Stomach (tissue), 9 donors: Measurements from ENCODE around the gene STX1B. TPM values are rescaled to one million over a fixed set of nuclear protein-coding genes. Genes with fewer than 3 reads are reported as not detected.

ENCODE experiments used
- DNase-seq, 2 donors: peaks; one replicate each; pipeline versions ENCODE4 v3.0.0 to v3.0.0-alpha.2; 2013 to 2019
- H3K27ac ChIP-seq, 5 donors: fragments of 200-600 bp in 4 of 5; sonication (generic) in 4 of 5; one replicate each; pipeline ENCODE4 v1.5.1; 2013 to 2019; ENCODE audit warnings: mild to moderate bottlenecking in 1 of 5, moderate library complexity in 1 of 5
- H3K27me3 ChIP-seq, 3 donors: fragments of 200-600 bp; sonication (generic); one replicate each; pipeline ENCODE4 v1.5.1; 2017 to 2019; ENCODE audit warnings: mixed run types in 1 of 3
- H3K36me3 ChIP-seq, 4 donors: fragments of 200-600 bp; sonication (generic); 1 replicate in 3 of 4; 2 replicates in 1 of 4; pipeline ENCODE4 v1.5.1; 2016 to 2019
- H3K4me1 ChIP-seq, 4 donors: fragments of 200-600 bp; sonication (generic); one replicate each; pipeline ENCODE4 v1.5.1; 2016 to 2019
- H3K4me3 ChIP-seq, 4 donors: fragments of 200-600 bp; sonication (generic) in 3 of 4; one replicate each; pipeline ENCODE4 v1.5.1; 2016 to 2019; ENCODE audit warnings: mild to moderate bottlenecking in 1 of 4
- H3K9me3 ChIP-seq, 4 donors: fragments of 200-600 bp; sonication (generic); one replicate each; pipeline ENCODE4 v1.5.1; 2016 to 2019
- CTCF ChIP-seq, 7 experiments: fragments of 450-650 bp in 4 of 7; fragments of 200-600 bp in 3 of 7; sonication (generic) in 3 of 7; IDR thresholded peaks; one replicate each; pipeline ENCODE4 v1.5.1; 2016 to 2019; ENCODE audit warnings: antibody characterized with exemption in 7 of 7, control low read depth in 2 of 7, mild to moderate bottlenecking in 1 of 7
- EP300 ChIP-seq: sonication (generic); formaldehyde crosslinking; IDR thresholded peaks from one replicate; pipeline ENCODE4 v1.6.1; 2017; ENCODE audit warnings: antibody characterized with exemption
- POLR2A ChIP-seq, 4 donors: fragments of 450-650 bp; IDR thresholded peaks; one replicate each; pipeline ENCODE4 v1.6.1; 2016; ENCODE audit warnings: antibody characterized with exemption in 4 of 4, control low read depth in 2 of 4, mild to moderate bottlenecking in 1 of 4, moderate library complexity in 1 of 4
- POLR2AphosphoS5 ChIP-seq, 3 donors: sonication (generic); formaldehyde crosslinking; IDR thresholded peaks; one replicate each; pipeline ENCODE4 v1.6.1; 2016; ENCODE audit warnings: antibody characterized with exemption in 3 of 3
- WGBS, 5 donors: extraction: QIAGEN DNeasy Blood & Tissue Kit in 3 of 5; methylation state at CpG; one replicate each; pipeline versions ENCODE4 v1.1.5 to v1.1.7; 2013 to 2018; 5-methylcytosine and 5-hydroxymethylcytosine counted together
- intact Hi-C: fragments of 100-400 bp; cut with DNase I; formaldehyde crosslinking; loops from one replicate; pipeline ENCODE4 v1.15.1; 2023; ENCODE audit warnings: low total_unique reads
- polyA plus RNA-seq, 3 donors: library from polyadenylated mRNA; stranded (reverse); fragments of 200-250 nt; gene quantifications; one replicate each; pipeline ENCODE4 v1.2.3, GENCODE V29; 2013
- total RNA-seq, 5 donors: library from RNA; depleted of rRNA; stranded (reverse); fragments of >200 nt; gene quantifications; one replicate each; pipeline versions ENCODE4 v1.1.0 to v1.2.3, GENCODE V29; 2014 to 2016
- donor health status: healthy with polysubstance abuse.
- donor health status: Bipolar disorder and iron deficiency.
- donor health status: healthy.

Gene STX1B
- total and polyA plus RNA-seq, 8 donors, result 0.15 to 1.00 (median 0.66) TPM; not detected in 4

GRCh38 chr16:30965436-30965835 is 45.0 kb downstream of the STX1B start:
- H3K4me1 ChIP-seq, result peaks cover 0 to under 1% (median 0%) of the 10 kb centered on the region in 4 donors
- 87 to 94% (median 89%) methylated on average over 12 to 15 of the region's 15 CpGs for WGBS, 5 donors
- no peaks in the 10 kb centered on the region for H3K27me3 ChIP-seq
- peaks cover 96 to 100% (median 100%) of the 10 kb centered on the region in 4 donors for H3K36me3 ChIP-seq
- intact Hi-C loops, result no loop called here
- no peak overlapping the region for H3K4me3 ChIP-seq
- H3K9me3 ChIP-seq, result no peaks in the 10 kb centered on the region
- no peak for DNase-seq
- H3K27ac ChIP-seq, result no peak overlapping the region
- TF ChIP-seq EP300, result no peak
- TF ChIP-seq POLR2A (IDR thresholded peaks at IDR 0.05), result no peak
- no peak for TF ChIP-seq CTCF (IDR thresholded peaks at IDR 0.05)
- TF ChIP-seq POLR2AphosphoS5 (IDR thresholded peaks at IDR 0.05), result no peak

GRCh38 chr16:30964574-30965226 is 45.7 kb downstream of the STX1B start:
- WGBS, 5 donors, result 89 to 93% (median 91%) methylated on average over 33 of the region's 33 CpGs
- no peak for DNase-seq
- no peaks in the 10 kb centered on the region for H3K9me3 ChIP-seq
- no peaks in the 10 kb centered on the region for H3K27me3 ChIP-seq
- intact Hi-C loops, result no loop called here
- H3K36me3 ChIP-seq, result peaks cover 95 to 100% (median 100%) of the 10 kb centered on the region in 4 donors
- H3K4me1 ChIP-seq, result peaks cover 0 to 8% (median 2%) of the 10 kb centered on the region in 4 donors
- no peak overlapping the region for H3K4me3 ChIP-seq
- TF ChIP-seq EP300 (no peak), POLR2A (IDR thresholded peaks at IDR 0.05) (no peak), CTCF (IDR thresholded peaks at IDR 0.05) (no peak), POLR2AphosphoS5 (IDR thresholded peaks at IDR 0.05) (no peak)
- no peak overlapping the region for H3K27ac ChIP-seq

GRCh38 chr16:30963925-30964511 is 46.4 kb downstream of the STX1B start:
- peaks cover 89 to 100% (median 100%) of the 10 kb centered on the region in 4 donors for H3K36me3 ChIP-seq
- H3K27me3 ChIP-seq, result no peaks in the 10 kb centered on the region
- no peak overlapping the region for H3K4me3 ChIP-seq
- TF ChIP-seq POLR2AphosphoS5 (IDR thresholded peaks at IDR 0.05), result no peak
- no peak for TF ChIP-seq EP300
- TF ChIP-seq POLR2A (IDR thresholded peaks at IDR 0.05), result no peak
- TF ChIP-seq CTCF (IDR thresholded peaks at IDR 0.05), result no peak
- 91 to 93% (median 91%) methylated on average over 17 to 18 of the region's 18 CpGs for WGBS, 5 donors
- no peak for DNase-seq
- intact Hi-C loops, result no loop called here
- no peaks in the 10 kb centered on the region for H3K9me3 ChIP-seq
- H3K27ac ChIP-seq, result no peak overlapping the region
- peaks cover 3 to 15% (median 9%) of the 10 kb centered on the region in 4 donors for H3K4me1 ChIP-seq

- DNase-seq, result no peak
- H3K9me3 ChIP-seq, result no peaks in the 10 kb centered on the region
- H3K36me3 ChIP-seq, result peaks cover 64 to 76% (median 74%) of the 10 kb centered on the region in 4 donors
- peaks cover 10 to 31% (median 24%) of the 10 kb centered on the region in 4 donors for H3K4me1 ChIP-seq
- intact Hi-C loops, result no loop called here
- no peak overlapping the region for H3K4me3 ChIP-seq
- 90 to 98% (median 93%) methylated on average over 11 of the region's 11 CpGs for WGBS, 5 donors
- no peaks in the 10 kb centered on the region for H3K27me3 ChIP-seq
- TF ChIP-seq POLR2AphosphoS5 (IDR thresholded peaks at IDR 0.05), result no peak
- no peak for TF ChIP-seq POLR2A (IDR thresholded peaks at IDR 0.05)
- no peak overlapping the region for H3K27ac ChIP-seq
These were observed 49.1 kb downstream of the STX1B start for GRCh38 chr16:30961384-30961783.
